Common myeloid progenitor, CD34-positive (primary cell): ENCODE data around the gene CRISPLD2.

Experiments used
- CTCF ChIA-PET: fragments of 350-600 bp; sonication (Branson Sonifier 250); formaldehyde crosslinking; loops from one replicate; lab custom pipeline; 2021; ENCODE audit warnings: antibody characterized with exemption; lab: Charles Lee
- POLR2A ChIA-PET: fragments of 350-600 bp; sonication (Branson Sonifier 250); formaldehyde crosslinking; loops from one replicate; lab custom pipeline; 2021; ENCODE audit warnings: antibody characterized with exemption; lab: Charles Lee
- DNase-seq, 3 donors: peaks; one replicate each; pipeline versions ENCODE4 v3.0.0 to v3.0.0-alpha.2; 2013
- H3K27ac ChIP-seq, 2 experiments: 1 replicate in 1 of 2; 2 replicates in 1 of 2; pipeline ENCODE4 v1.7.0; 2013; ENCODE audit warnings: inconsistent platforms in 2 of 2, low read length in 2 of 2, mild to moderate bottlenecking in 2 of 2, low read depth in 1 of 2, moderate library complexity in 1 of 2; ENCODE audit not compliant: severe bottlenecking in 2 of 2, insufficient read depth in 1 of 2, poor library complexity in 1 of 2
- H3K27me3 ChIP-seq, 5 experiments: replicated peaks in 2 of 5; 1 replicate in 3 of 5; 2 replicates in 2 of 5; pipeline versions ENCODE4 v1.6.1 to v1.7.0; 2013; ENCODE audit warnings: low read length in 4 of 5, mild to moderate bottlenecking in 2 of 5, moderate library complexity in 2 of 5, inconsistent platforms in 1 of 5; ENCODE audit not compliant: insufficient read depth in 5 of 5, control insufficient read depth in 4 of 5
- H3K36me3 ChIP-seq, 4 experiments: 1 replicate in 2 of 4; 2 replicates in 2 of 4; pipeline versions ENCODE4 v1.6.1 to v1.7.0; 2013; ENCODE audit warnings: low read length in 3 of 4, control low read depth in 1 of 4, mild to moderate bottlenecking in 1 of 4; ENCODE audit not compliant: control insufficient read depth in 4 of 4, insufficient read depth in 4 of 4
- H3K4me1 ChIP-seq, 4 experiments: 1 replicate in 3 of 4; 2 replicates in 1 of 4; pipeline versions ENCODE4 v1.6.1 to v1.7.1; 2013; ENCODE audit warnings: low read length in 3 of 4, mild to moderate bottlenecking in 3 of 4, control low read depth in 1 of 4, inconsistent platforms in 1 of 4, moderate library complexity in 1 of 4; ENCODE audit not compliant: control insufficient read depth in 4 of 4, insufficient read depth in 4 of 4; ENCODE audit errors: control extremely low read depth in 1 of 4
- H3K4me3 ChIP-seq, 7 experiments: 1 replicate in 4 of 7; 2 replicates in 3 of 7; pipeline versions ENCODE4 v1.5.1 to v1.7.0; 2013; ENCODE audit warnings: mild to moderate bottlenecking in 7 of 7, low read length in 6 of 7, moderate library complexity in 6 of 7, inconsistent platforms in 2 of 7, low read depth in 2 of 7, control low read depth in 1 of 7; ENCODE audit not compliant: insufficient read depth in 4 of 7, control insufficient read depth in 1 of 7; ENCODE audit errors: extremely low read depth in 1 of 7
- H3K9me3 ChIP-seq, 5 experiments: 1 replicate in 4 of 5; 2 replicates in 1 of 5; pipeline versions ENCODE4 v1.6.1 to v1.7.1; 2013; ENCODE audit warnings: low read length in 4 of 5, mild to moderate bottlenecking in 2 of 5, inconsistent platforms in 1 of 5, low read depth in 1 of 5, moderate library complexity in 1 of 5; ENCODE audit not compliant: control insufficient read depth in 4 of 5, insufficient read depth in 2 of 5; ENCODE audit errors: control extremely low read depth in 1 of 5
- WGBS: methylation state at CpG from one replicate; pipeline ENCODE4 v1.1.5; 2013; ENCODE audit not compliant: insufficient coverage; 5-methylcytosine and 5-hydroxymethylcytosine counted together

CRISPLD2 gene

GRCh38 chr16:84789431-84789830, 30.4 kb upstream of the CRISPLD2 start:
- Histone ChIP-seq H3K4me3 (no peak overlapping the region), H3K4me1 (peaks cover 0 to 13% (median 4%) of the 10 kb centered on the region in 4 experiments), H3K27ac (no peak overlapping the region), H3K27me3 (no peaks in the 10 kb centered on the region), H3K9me3 (no peaks in the 10 kb centered on the region), H3K36me3 (no peaks in the 10 kb centered on the region)
- no peak for DNase-seq
- WGBS, result 96% methylated on average over 11 of the region's 11 CpGs
- ChIA-PET POLR2A (no interaction called here), CTCF (no interaction called here)

- H3K9me3 ChIP-seq, result no peaks in the 10 kb centered on the region
- WGBS, result 90% methylated on average over 2 of the region's 4 CpGs
- no peak overlapping the region for H3K27ac ChIP-seq
- H3K4me3 ChIP-seq, result no peak overlapping the region
- no peak for DNase-seq
- H3K36me3 ChIP-seq, result no peaks in the 10 kb centered on the region
- peaks cover 0 to 11% (median 4%) of the 10 kb centered on the region in 4 experiments for H3K4me1 ChIP-seq
- POLR2A ChIA-PET, result no interaction called here
- CTCF ChIA-PET, result interaction anchor here (0.7 to 0.8 kb wide), 2 partner anchors 9 to 18 kb away, joined by 3 read pairs; no protein-coding TSS in a partner anchor
- no peaks in the 10 kb centered on the region for H3K27me3 ChIP-seq
Measured at GRCh38 chr16:84790301-84790700, 29.5 kb upstream of the CRISPLD2 start.

- Histone ChIP-seq H3K4me1 (peaks cover 0 to 4% (median 2%) of the 10 kb centered on the region in 4 experiments), H3K27ac (no peak overlapping the region), H3K9me3 (no peaks in the 10 kb centered on the region), H3K4me3 (no peak overlapping the region), H3K36me3 (no peaks in the 10 kb centered on the region), H3K27me3 (no peaks in the 10 kb centered on the region)
- 98% methylated on average over 10 of the region's 12 CpGs for WGBS
- DNase-seq, result no peak
- ChIA-PET CTCF (interaction anchor here (0.8 kb wide), 1 partner anchor 10 kb away, joined by 3 read pairs; no protein-coding TSS in a partner anchor), POLR2A (no interaction called here)
Measured at GRCh38 chr16:84791088-84791487, 28.7 kb upstream of the CRISPLD2 start.

GRCh38 chr16:84791501-84791900, 28.3 kb upstream of the CRISPLD2 start:
- ChIA-PET CTCF (no interaction called here), POLR2A (no interaction called here)
- no peaks in the 10 kb centered on the region for H3K36me3 ChIP-seq
- H3K9me3 ChIP-seq, result no peaks in the 10 kb centered on the region
- H3K27me3 ChIP-seq, result no peaks in the 10 kb centered on the region
- no peaks in the 10 kb centered on the region for H3K4me1 ChIP-seq
- no peak for DNase-seq
- no peak overlapping the region for H3K4me3 ChIP-seq
- 100% methylated on average over 3 of the region's 6 CpGs for WGBS
- H3K27ac ChIP-seq, result no peak overlapping the region

DNA sequence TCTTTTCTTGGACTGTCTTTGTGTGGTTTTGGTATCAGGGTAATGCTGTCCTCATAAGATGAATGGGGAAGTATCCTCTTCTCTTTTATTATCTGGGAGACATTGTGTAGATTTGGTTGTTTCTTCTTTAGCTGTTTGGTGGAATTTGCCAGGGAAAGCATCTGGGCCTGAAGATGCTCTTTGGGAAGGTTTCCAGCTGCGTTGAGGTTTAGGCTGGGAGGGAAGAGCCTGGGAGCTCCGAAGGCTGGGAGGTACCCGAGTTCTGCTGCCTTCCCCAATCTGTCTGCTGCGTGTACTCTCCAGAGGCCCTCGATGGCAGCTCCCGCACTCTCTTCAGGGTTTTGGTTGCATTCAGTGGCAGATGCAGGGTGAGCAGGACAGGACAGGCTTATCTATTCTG, 25.6 kb upstream of the CRISPLD2 start:
- WGBS, result 98% methylated on average over 6 of the region's 6 CpGs
- Histone ChIP-seq H3K4me1 (no peaks in the 10 kb centered on the region), H3K27me3 (no peaks in the 10 kb centered on the region), H3K9me3 (no peaks in the 10 kb centered on the region), H3K36me3 (no peaks in the 10 kb centered on the region), H3K4me3 (no peak overlapping the region), H3K27ac (no peak overlapping the region)
- no peak for DNase-seq
- ChIA-PET CTCF (no interaction called here), POLR2A (no interaction called here)

- POLR2A ChIA-PET, result no interaction called here
- no peaks in the 10 kb centered on the region for H3K4me1 ChIP-seq
- no peak overlapping the region for H3K27ac ChIP-seq
- CTCF ChIA-PET, result no interaction called here
- no peak overlapping the region for H3K4me3 ChIP-seq
- H3K9me3 ChIP-seq, result peaks cover 0 to 2% (median 0%) of the 10 kb centered on the region in 5 experiments
- H3K27me3 ChIP-seq, result no peaks in the 10 kb centered on the region
- no peaks in the 10 kb centered on the region for H3K36me3 ChIP-seq
- WGBS, result 95% methylated on average over 17 of the region's 19 CpGs
- no peak for DNase-seq
Measured at GRCh38 chr16:84794626-84795025, 25.2 kb upstream of the CRISPLD2 start.

GRCh38 chr16:84795329-84796053, 24.3 kb upstream of the CRISPLD2 start:
- Histone ChIP-seq H3K4me1 (no peaks in the 10 kb centered on the region), H3K27ac (no peak overlapping the region), H3K9me3 (peaks cover 0 to 2% (median 0%) of the 10 kb centered on the region in 5 experiments), H3K4me3 (no peak overlapping the region), H3K27me3 (no peaks in the 10 kb centered on the region), H3K36me3 (no peaks in the 10 kb centered on the region)
- WGBS, result 98% methylated on average over 20 of the region's 22 CpGs
- ChIA-PET POLR2A (no interaction called here), CTCF (no interaction called here)
- DNase-seq, result no peak
